Panc1 (cell line): ENCODE results near the gene CAMK1D.

Experiments used
- CTCF ChIP-seq: fragments of 450-650 bp; IDR thresholded peaks from 2 replicates; pipeline ENCODE4 v1.5.1; 2017; ENCODE audit warnings: mild to moderate bottlenecking
- POLR2AphosphoS5 ChIP-seq: IDR thresholded peaks from 2 replicates; pipeline ENCODE4 v1.6.1; 2012; ENCODE audit warnings: mild to moderate bottlenecking, low read depth, low read length, moderate library complexity
- TF ChIP-seq, protein P1 (sequence below), 2 experiments: IDR thresholded peaks; 2 replicates each; pipeline ENCODE4 v1.6.1; 2011 to 2012; ENCODE audit warnings: low read depth in 2 of 2, control low read depth in 1 of 2, low read length in 1 of 2, mild to moderate bottlenecking in 1 of 2, moderate library complexity in 1 of 2; ENCODE audit not compliant: insufficient read depth in 1 of 2

- no peak for TF ChIP-seq CTCF
- TF ChIP-seq POLR2AphosphoS5, result no peak
- TF ChIP-seq, protein P1, sequence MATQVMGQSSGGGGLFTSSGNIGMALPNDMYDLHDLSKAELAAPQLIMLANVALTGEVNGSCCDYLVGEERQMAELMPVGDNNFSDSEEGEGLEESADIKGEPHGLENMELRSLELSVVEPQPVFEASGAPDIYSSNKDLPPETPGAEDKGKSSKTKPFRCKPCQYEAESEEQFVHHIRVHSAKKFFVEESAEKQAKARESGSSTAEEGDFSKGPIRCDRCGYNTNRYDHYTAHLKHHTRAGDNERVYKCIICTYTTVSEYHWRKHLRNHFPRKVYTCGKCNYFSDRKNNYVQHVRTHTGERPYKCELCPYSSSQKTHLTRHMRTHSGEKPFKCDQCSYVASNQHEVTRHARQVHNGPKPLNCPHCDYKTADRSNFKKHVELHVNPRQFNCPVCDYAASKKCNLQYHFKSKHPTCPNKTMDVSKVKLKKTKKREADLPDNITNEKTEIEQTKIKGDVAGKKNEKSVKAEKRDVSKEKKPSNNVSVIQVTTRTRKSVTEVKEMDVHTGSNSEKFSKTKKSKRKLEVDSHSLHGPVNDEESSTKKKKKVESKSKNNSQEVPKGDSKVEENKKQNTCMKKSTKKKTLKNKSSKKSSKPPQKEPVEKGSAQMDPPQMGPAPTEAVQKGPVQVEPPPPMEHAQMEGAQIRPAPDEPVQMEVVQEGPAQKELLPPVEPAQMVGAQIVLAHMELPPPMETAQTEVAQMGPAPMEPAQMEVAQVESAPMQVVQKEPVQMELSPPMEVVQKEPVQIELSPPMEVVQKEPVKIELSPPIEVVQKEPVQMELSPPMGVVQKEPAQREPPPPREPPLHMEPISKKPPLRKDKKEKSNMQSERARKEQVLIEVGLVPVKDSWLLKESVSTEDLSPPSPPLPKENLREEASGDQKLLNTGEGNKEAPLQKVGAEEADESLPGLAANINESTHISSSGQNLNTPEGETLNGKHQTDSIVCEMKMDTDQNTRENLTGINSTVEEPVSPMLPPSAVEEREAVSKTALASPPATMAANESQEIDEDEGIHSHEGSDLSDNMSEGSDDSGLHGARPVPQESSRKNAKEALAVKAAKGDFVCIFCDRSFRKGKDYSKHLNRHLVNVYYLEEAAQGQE (IDR thresholded peaks at IDR 0.05; ENCODE audit: insufficient read depth in 1 of 2, low read depth in 2 of 2, low read length in 1 of 2), result no peak
Measured at GRCh38 chr10:12479924-12480323, 130.6 kb downstream of the CAMK1D start.
